AG10803 (cell line): Measurements from ENCODE around the gene OSTM1.

ENCODE experiments used
- DNase-seq: peaks from one replicate; pipeline ENCODE4 v3.0.0; 2010; ENCODE audit warnings: low read depth
- H3K4me3 ChIP-seq: 2 replicates; pipeline ENCODE4 v1.5.1; 2011; ENCODE audit warnings: mild to moderate bottlenecking, low read length, control low read depth
- CTCF ChIP-seq: conservative IDR thresholded peaks from 2 replicates; pipeline ENCODE4 v1.5.1; 2011; ENCODE audit warnings: mild to moderate bottlenecking, low read length, control low read depth, inconsistent platforms

OSTM1 gene

GRCh38 chr6:108113557-108114519 is 39.3 kb upstream of the OSTM1 start:
- DNase-seq = peak; percentile 50
- peak overlapping the region; percentile 52 for H3K4me3 ChIP-seq
- peak; percentile 62 for TF ChIP-seq CTCF

- no peak overlapping the region for H3K4me3 ChIP-seq
- no peak for TF ChIP-seq CTCF
- no peak for DNase-seq
Measured at GRCh38 chr6:108108374-108108773, 33.8 kb upstream of the OSTM1 start.

GRCh38 chr6:108107102-108107501 is 32.6 kb upstream of the OSTM1 start:
- no peak for DNase-seq
- TF ChIP-seq CTCF = no peak
- no peak overlapping the region for H3K4me3 ChIP-seq

GRCh38 chr6:108106694-108107093 is 32.2 kb upstream of the OSTM1 start:
- H3K4me3 ChIP-seq = no peak overlapping the region
- no peak for TF ChIP-seq CTCF
- no peak for DNase-seq

- no peak for DNase-seq
- no peak overlapping the region for H3K4me3 ChIP-seq
- no peak for TF ChIP-seq CTCF
Measured at GRCh38 chr6:108106261-108106660, 31.7 kb upstream of the OSTM1 start.

GRCh38 chr6:108105571-108105970 is 31.0 kb upstream of the OSTM1 start:
- no peak for TF ChIP-seq CTCF
- DNase-seq = peak; percentile 28
- H3K4me3 ChIP-seq = no peak overlapping the region

- no peak overlapping the region for H3K4me3 ChIP-seq
- no peak for TF ChIP-seq CTCF
- DNase-seq = no peak
Measured at GRCh38 chr6:108102965-108103364, 28.4 kb upstream of the OSTM1 start.
